ENCODE data around the gene ZFP30.

GRCh38 chr19:37564624-37565369, 90.5 kb downstream of the ZFP30 start:
- TF ChIP-seq CTCF (IDR thresholded peaks at IDR 0.05) (no peak), ZFX (IDR thresholded peaks at IDR 0.05; ENCODE audit: borderline replicate concordance) (no peak)
